Measurements from ENCODE around the gene PTPRK. TPM values are rescaled to one million over a fixed set of nuclear protein-coding genes. Genes with fewer than 3 reads are reported as not detected.

Gene PTPRK
- total and polyA plus RNA-seq, 2 experiments from 2014 or later = 26.9 to 56.4 TPM

DNA sequence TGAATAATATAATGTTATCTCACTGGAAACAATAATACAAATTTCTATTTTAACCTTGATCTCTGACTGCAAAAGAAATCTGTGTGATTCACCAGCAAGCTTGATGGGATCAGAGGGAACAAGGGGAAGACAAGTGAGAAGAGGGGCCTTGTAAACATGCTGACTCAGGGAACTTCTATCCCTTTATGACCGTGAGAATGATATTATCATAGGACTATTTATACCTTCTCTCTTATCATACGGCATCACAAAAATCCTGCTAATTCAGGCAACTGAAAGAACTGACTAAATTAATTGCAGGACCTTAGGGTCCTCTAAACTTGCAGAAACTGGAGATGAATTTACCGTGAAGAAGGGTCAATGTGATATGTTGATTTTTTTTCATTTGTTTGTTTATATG is 173.3 kb downstream of the PTPRK start:
- Histone ChIP-seq H3K27me3 (ENCODE audit: insufficient read depth) (no peaks in the 10 kb centered on the region), H3K4me1 (ENCODE audit: insufficient read depth) (0 out of 2 replicates have a peak, but pooled peaks cover 6% of the 10 kb centered on the region), H3F3A (replicated peaks; ENCODE audit: low read depth) (no peaks in the 10 kb centered on the region), H4K20me1 (replicated peaks; ENCODE audit: insufficient read depth) (no peaks in the 10 kb centered on the region; the same call in 1 of the 2 replicates), H2AFZ (no peak overlapping the region), H3K9me2 (ENCODE audit: insufficient read depth) (no peaks in the 10 kb centered on the region), H3K36me3 (ENCODE audit: insufficient read depth) (no peaks in the 10 kb centered on the region), H3K27ac (ENCODE audit: low read depth) (no peak overlapping the region), H3K4me2 (no peak overlapping the region), H3K4me3 (no peak overlapping the region), H3K79me2 (replicated peaks; ENCODE audit: insufficient read depth) (peaks cover 13% of the 10 kb centered on the region; the same call in 1 of the 2 replicates)
- Mint-ChIP-seq H3K36me3 (ENCODE audit: low read depth) (no peaks in the 10 kb centered on the region), H3K27ac (peak overlapping the region; percentile 64), H3K9me3 (no peaks in the 10 kb centered on the region), H3K4me1 (peaks cover 5% of the 10 kb centered on the region), H3K4me3 (no peak overlapping the region), H3K27me3 (ENCODE audit: insufficient read depth, low read depth, poor library complexity) (no peaks in the 10 kb centered on the region)
- TF ChIP-seq CREB1 (CRISPR knock-in tag; IDR thresholded peaks at IDR 0.05; ENCODE audit: low read depth) = no peak
- TF ChIP-seq, protein P1, sequence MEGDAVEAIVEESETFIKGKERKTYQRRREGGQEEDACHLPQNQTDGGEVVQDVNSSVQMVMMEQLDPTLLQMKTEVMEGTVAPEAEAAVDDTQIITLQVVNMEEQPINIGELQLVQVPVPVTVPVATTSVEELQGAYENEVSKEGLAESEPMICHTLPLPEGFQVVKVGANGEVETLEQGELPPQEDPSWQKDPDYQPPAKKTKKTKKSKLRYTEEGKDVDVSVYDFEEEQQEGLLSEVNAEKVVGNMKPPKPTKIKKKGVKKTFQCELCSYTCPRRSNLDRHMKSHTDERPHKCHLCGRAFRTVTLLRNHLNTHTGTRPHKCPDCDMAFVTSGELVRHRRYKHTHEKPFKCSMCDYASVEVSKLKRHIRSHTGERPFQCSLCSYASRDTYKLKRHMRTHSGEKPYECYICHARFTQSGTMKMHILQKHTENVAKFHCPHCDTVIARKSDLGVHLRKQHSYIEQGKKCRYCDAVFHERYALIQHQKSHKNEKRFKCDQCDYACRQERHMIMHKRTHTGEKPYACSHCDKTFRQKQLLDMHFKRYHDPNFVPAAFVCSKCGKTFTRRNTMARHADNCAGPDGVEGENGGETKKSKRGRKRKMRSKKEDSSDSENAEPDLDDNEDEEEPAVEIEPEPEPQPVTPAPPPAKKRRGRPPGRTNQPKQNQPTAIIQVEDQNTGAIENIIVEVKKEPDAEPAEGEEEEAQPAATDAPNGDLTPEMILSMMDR (conservative IDR thresholded peaks at IDR 0.05; ENCODE audit: low read depth in 2 of 2) = no peak
- TF ChIP-seq EZH2phosphoT487 (IDR thresholded peaks at IDR 0.05; ENCODE audit: unreplicated experiment) = no peak
- no peak for TF ChIP-seq JUNB (IDR thresholded peaks at IDR 0.05; ENCODE audit: unreplicated experiment)
- TF ChIP-seq STAT1 (IDR thresholded peaks at IDR 0.05; ENCODE audit: unreplicated experiment) = no peak
- no peak for TF ChIP-seq ZNF331 (CRISPR knock-in tag; IDR thresholded peaks at IDR 0.05; ENCODE audit: low read depth)
- TF ChIP-seq, protein P2, sequence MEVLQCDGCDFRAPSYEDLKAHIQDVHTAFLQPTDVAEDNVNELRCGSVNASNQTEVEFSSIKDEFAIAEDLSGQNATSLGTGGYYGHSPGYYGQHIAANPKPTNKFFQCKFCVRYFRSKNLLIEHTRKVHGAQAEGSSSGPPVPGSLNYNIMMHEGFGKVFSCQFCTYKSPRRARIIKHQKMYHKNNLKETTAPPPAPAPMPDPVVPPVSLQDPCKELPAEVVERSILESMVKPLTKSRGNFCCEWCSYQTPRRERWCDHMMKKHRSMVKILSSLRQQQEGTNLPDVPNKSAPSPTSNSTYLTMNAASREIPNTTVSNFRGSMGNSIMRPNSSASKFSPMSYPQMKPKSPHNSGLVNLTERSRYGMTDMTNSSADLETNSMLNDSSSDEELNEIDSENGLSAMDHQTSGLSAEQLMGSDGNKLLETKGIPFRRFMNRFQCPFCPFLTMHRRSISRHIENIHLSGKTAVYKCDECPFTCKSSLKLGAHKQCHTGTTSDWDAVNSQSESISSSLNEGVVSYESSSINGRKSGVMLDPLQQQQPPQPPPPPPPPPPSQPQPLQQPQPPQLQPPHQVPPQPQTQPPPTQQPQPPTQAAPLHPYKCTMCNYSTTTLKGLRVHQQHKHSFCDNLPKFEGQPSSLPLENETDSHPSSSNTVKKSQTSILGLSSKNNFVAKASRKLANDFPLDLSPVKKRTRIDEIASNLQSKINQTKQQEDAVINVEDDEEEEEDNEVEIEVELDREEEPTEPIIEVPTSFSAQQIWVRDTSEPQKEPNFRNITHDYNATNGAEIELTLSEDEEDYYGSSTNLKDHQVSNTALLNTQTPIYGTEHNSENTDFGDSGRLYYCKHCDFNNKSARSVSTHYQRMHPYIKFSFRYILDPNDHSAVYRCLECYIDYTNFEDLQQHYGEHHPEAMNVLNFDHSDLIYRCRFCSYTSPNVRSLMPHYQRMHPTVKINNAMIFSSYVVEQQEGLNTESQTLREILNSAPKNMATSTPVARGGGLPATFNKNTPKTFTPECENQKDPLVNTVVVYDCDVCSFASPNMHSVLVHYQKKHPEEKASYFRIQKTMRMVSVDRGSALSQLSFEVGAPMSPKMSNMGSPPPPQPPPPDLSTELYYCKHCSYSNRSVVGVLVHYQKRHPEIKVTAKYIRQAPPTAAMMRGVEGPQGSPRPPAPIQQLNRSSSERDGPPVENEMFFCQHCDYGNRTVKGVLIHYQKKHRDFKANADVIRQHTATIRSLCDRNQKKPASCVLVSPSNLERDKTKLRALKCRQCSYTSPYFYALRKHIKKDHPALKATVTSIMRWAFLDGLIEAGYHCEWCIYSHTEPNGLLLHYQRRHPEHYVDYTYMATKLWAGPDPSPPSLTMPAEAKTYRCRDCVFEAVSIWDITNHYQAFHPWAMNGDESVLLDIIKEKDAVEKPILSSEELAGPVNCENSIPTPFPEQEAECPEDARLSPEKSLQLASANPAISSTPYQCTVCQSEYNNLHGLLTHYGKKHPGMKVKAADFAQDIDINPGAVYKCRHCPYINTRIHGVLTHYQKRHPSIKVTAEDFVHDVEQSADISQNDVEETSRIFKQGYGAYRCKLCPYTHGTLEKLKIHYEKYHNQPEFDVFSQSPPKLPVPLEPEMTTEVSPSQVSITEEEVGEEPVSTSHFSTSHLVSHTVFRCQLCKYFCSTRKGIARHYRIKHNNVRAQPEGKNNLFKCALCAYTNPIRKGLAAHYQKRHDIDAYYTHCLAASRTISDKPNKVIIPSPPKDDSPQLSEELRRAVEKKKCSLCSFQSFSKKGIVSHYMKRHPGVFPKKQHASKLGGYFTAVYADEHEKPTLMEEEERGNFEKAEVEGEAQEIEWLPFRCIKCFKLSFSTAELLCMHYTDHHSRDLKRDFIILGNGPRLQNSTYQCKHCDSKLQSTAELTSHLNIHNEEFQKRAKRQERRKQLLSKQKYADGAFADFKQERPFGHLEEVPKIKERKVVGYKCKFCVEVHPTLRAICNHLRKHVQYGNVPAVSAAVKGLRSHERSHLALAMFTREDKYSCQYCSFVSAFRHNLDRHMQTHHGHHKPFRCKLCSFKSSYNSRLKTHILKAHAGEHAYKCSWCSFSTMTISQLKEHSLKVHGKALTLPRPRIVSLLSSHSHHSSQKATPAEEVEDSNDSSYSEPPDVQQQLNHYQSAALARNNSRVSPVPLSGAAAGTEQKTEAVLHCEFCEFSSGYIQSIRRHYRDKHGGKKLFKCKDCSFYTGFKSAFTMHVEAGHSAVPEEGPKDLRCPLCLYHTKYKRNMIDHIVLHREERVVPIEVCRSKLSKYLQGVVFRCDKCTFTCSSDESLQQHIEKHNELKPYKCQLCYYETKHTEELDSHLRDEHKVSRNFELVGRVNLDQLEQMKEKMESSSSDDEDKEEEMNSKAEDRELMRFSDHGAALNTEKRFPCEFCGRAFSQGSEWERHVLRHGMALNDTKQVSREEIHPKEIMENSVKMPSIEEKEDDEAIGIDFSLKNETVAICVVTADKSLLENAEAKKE (CRISPR knock-in tag; IDR thresholded peaks at IDR 0.05) = no peak
- TF ChIP-seq EZH2 (IDR thresholded peaks at IDR 0.05; ENCODE audit: low read depth, unreplicated experiment) = no peak
- TF ChIP-seq, protein P3, sequence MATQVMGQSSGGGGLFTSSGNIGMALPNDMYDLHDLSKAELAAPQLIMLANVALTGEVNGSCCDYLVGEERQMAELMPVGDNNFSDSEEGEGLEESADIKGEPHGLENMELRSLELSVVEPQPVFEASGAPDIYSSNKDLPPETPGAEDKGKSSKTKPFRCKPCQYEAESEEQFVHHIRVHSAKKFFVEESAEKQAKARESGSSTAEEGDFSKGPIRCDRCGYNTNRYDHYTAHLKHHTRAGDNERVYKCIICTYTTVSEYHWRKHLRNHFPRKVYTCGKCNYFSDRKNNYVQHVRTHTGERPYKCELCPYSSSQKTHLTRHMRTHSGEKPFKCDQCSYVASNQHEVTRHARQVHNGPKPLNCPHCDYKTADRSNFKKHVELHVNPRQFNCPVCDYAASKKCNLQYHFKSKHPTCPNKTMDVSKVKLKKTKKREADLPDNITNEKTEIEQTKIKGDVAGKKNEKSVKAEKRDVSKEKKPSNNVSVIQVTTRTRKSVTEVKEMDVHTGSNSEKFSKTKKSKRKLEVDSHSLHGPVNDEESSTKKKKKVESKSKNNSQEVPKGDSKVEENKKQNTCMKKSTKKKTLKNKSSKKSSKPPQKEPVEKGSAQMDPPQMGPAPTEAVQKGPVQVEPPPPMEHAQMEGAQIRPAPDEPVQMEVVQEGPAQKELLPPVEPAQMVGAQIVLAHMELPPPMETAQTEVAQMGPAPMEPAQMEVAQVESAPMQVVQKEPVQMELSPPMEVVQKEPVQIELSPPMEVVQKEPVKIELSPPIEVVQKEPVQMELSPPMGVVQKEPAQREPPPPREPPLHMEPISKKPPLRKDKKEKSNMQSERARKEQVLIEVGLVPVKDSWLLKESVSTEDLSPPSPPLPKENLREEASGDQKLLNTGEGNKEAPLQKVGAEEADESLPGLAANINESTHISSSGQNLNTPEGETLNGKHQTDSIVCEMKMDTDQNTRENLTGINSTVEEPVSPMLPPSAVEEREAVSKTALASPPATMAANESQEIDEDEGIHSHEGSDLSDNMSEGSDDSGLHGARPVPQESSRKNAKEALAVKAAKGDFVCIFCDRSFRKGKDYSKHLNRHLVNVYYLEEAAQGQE (IDR thresholded peaks at IDR 0.05; ENCODE audit: unreplicated experiment) = no peak
- TF ChIP-seq POLR2AphosphoS5 (IDR thresholded peaks at IDR 0.05; ENCODE audit: low read depth) = no peak
- TF ChIP-seq, protein P4, sequence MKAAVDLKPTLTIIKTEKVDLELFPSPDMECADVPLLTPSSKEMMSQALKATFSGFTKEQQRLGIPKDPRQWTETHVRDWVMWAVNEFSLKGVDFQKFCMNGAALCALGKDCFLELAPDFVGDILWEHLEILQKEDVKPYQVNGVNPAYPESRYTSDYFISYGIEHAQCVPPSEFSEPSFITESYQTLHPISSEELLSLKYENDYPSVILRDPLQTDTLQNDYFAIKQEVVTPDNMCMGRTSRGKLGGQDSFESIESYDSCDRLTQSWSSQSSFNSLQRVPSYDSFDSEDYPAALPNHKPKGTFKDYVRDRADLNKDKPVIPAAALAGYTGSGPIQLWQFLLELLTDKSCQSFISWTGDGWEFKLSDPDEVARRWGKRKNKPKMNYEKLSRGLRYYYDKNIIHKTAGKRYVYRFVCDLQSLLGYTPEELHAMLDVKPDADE (IDR thresholded peaks at IDR 0.05) = no peak
- ATAC-seq = no peak
- no peak for DNase-seq (ENCODE audit: low spot score)
